ENCODE measurements around the gene RAB3IL1.

DNA sequence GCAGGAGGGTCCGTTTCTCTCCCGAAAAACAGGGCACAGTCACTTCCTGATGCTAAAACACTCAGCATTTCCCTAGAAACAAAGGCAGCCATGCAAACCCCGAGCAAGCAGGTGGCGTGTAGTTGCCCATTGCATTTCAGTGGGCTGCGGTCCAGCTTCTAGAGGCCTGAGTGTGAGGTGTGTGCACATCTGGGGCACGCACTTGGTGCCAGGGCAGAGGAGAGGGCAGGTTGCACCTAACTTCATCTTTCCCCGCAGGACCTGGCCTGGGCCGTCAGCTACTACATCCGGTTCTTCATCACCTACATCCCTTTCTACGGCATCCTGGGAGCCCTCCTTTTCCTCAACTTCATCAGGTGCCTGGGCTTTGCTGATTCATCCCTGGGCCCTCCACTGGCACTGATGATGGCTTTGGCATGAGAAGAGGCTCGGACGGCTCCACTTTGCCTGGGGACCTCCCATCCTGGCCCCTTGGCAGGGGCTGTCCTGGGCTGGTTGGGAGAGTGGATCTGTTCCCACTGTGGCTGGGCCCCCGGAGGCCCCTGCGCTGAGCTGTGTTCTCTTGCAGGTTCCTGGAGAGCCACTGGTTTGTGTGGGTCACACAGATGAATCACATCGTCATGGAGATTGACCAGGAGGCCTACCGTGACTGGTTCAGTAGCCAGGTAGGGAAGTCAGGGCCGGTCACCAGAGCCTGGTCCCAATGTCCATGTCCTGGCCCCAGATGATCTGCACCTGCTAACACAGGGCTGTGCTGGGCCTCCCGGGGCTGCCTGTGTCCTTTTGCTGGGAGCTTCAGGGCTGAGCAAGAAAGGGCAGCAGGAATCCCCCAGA is 54.4 kb downstream of the RAB3IL1 start:
- TF ChIP-seq, protein P1, sequence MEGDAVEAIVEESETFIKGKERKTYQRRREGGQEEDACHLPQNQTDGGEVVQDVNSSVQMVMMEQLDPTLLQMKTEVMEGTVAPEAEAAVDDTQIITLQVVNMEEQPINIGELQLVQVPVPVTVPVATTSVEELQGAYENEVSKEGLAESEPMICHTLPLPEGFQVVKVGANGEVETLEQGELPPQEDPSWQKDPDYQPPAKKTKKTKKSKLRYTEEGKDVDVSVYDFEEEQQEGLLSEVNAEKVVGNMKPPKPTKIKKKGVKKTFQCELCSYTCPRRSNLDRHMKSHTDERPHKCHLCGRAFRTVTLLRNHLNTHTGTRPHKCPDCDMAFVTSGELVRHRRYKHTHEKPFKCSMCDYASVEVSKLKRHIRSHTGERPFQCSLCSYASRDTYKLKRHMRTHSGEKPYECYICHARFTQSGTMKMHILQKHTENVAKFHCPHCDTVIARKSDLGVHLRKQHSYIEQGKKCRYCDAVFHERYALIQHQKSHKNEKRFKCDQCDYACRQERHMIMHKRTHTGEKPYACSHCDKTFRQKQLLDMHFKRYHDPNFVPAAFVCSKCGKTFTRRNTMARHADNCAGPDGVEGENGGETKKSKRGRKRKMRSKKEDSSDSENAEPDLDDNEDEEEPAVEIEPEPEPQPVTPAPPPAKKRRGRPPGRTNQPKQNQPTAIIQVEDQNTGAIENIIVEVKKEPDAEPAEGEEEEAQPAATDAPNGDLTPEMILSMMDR (IDR thresholded peaks at IDR 0.05; ENCODE audit: insufficient read depth, low read length) = no peak
- TF ChIP-seq, protein P2, sequence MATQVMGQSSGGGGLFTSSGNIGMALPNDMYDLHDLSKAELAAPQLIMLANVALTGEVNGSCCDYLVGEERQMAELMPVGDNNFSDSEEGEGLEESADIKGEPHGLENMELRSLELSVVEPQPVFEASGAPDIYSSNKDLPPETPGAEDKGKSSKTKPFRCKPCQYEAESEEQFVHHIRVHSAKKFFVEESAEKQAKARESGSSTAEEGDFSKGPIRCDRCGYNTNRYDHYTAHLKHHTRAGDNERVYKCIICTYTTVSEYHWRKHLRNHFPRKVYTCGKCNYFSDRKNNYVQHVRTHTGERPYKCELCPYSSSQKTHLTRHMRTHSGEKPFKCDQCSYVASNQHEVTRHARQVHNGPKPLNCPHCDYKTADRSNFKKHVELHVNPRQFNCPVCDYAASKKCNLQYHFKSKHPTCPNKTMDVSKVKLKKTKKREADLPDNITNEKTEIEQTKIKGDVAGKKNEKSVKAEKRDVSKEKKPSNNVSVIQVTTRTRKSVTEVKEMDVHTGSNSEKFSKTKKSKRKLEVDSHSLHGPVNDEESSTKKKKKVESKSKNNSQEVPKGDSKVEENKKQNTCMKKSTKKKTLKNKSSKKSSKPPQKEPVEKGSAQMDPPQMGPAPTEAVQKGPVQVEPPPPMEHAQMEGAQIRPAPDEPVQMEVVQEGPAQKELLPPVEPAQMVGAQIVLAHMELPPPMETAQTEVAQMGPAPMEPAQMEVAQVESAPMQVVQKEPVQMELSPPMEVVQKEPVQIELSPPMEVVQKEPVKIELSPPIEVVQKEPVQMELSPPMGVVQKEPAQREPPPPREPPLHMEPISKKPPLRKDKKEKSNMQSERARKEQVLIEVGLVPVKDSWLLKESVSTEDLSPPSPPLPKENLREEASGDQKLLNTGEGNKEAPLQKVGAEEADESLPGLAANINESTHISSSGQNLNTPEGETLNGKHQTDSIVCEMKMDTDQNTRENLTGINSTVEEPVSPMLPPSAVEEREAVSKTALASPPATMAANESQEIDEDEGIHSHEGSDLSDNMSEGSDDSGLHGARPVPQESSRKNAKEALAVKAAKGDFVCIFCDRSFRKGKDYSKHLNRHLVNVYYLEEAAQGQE (IDR thresholded peaks at IDR 0.05; ENCODE audit: insufficient replicate concordance, low read depth) = no peak
- TF ChIP-seq GABPA (IDR thresholded peaks at IDR 0.05; ENCODE audit: low read depth) (no peak), POLR2AphosphoS5 (IDR thresholded peaks at IDR 0.05; ENCODE audit: low read depth) (no peak)

All from HL-60 (cell line).